HepG2 (cell line): ENCODE data around the gene PLCB1.

Source experiments
- EP300 ChIP-seq, 3 experiments: sonication (generic) in 1 of 3; formaldehyde crosslinking in 1 of 3; IDR thresholded peaks; 2 replicates each; pipeline versions ENCODE4 v1.5.1 to v1.6.1; 2011 to 2020; ENCODE audit warnings: low read depth in 2 of 3, low read length in 2 of 3, borderline replicate concordance in 1 of 3, improper control_type of control experiment in 1 of 3, mild to moderate bottlenecking in 1 of 3, missing genetic modification reagents in 1 of 3, moderate library complexity in 1 of 3
- ESRRA ChIP-seq: sonication (generic); formaldehyde crosslinking; IDR thresholded peaks from 2 replicates; pipeline ENCODE4 v1.5.1; 2020; ENCODE audit warnings: mild to moderate bottlenecking, low read depth, missing genetic modification reagents
- HDAC6 ChIP-seq: fragments of 200-600 bp; sonication (generic); IDR thresholded peaks from 2 replicates; pipeline ENCODE4 v1.7.0; 2017; ENCODE audit warnings: mild to moderate bottlenecking, antibody characterized with exemption, low read length, low read depth
- KLF15 ChIP-seq: sonication (generic); formaldehyde crosslinking; IDR thresholded peaks from 2 replicates; pipeline ENCODE4 v1.8.1; 2023; ENCODE audit warnings: borderline replicate concordance, mild to moderate bottlenecking, inconsistent platforms, missing genetic modification reagents, mixed read lengths
- MYNN ChIP-seq: sonication (generic); formaldehyde crosslinking; IDR thresholded peaks from 2 replicates; pipeline ENCODE4 v1.4.0; 2020; ENCODE audit warnings: mild to moderate bottlenecking, low read depth, missing genetic modification reagents
- PAF1 ChIP-seq: IDR thresholded peaks from 2 replicates; pipeline ENCODE4 v1.6.1; 2016; ENCODE audit warnings: missing genetic modification reagents, missing compliant biosample characterization
- ZNF44 ChIP-seq: sonication (generic); formaldehyde crosslinking; IDR thresholded peaks from 2 replicates; pipeline ENCODE4 v1.5.1; 2020; ENCODE audit warnings: mild to moderate bottlenecking, missing genetic modification reagents

- TF ChIP-seq MYNN (CRISPR knock-in tag), result no peak
- TF ChIP-seq ZNF44, result no peak
- TF ChIP-seq HDAC6, result no peak
- TF ChIP-seq ESRRA (CRISPR knock-in tag), result no peak
- TF ChIP-seq EP300 (IDR thresholded peaks at IDR 0.05; ENCODE audit: low read depth in 2 of 2, low read length in 2 of 2), result no peak
- TF ChIP-seq EP300 (CRISPR knock-in tag; IDR thresholded peaks at IDR 0.05; ENCODE audit: borderline replicate concordance), result no peak
- no peak for TF ChIP-seq PAF1 (CRISPR knock-in tag)
- TF ChIP-seq KLF15 (CRISPR knock-in tag), result no peak
Observed at GRCh38 chr20:8569766-8570165, 437.7 kb downstream of the PLCB1 start.
